ENCODE measurements around the gene METTL21C. TPM values are rescaled to one million over a fixed set of nuclear protein-coding genes. Genes with fewer than 3 reads are reported as not detected.

METTL21C gene
- total and polyA plus RNA-seq, 5 donors from 2014 or later: not detected

GRCh38 chr13:102683637-102684036 is 11.2 kb downstream of the METTL21C start:
- H3K4me3 Mint-ChIP-seq: no peak overlapping the region
- H3K27ac ChIP-seq (ENCODE audit: insufficient read depth, low read length, poor library complexity, severe bottlenecking): no peak overlapping the region
- peaks cover 5% of the 10 kb centered on the region for H3K36me3 Mint-ChIP-seq
- H3K4me1 ChIP-seq (ENCODE audit: control insufficient read depth, insufficient read depth, low read length, poor library complexity, severe bottlenecking): no peaks in the 10 kb centered on the region
- peaks cover 18 to 41% (median 30%) of the 10 kb centered on the region in 4 donors for H3K4me1 Mint-ChIP-seq
- peaks cover 15% of the 10 kb centered on the region for H3K36me3 ChIP-seq (ENCODE audit: control insufficient read depth, insufficient read depth, low read length)
- no peak overlapping the region for H3K27ac Mint-ChIP-seq
- no peak overlapping the region for H3K4me3 ChIP-seq (ENCODE audit: low read depth, low read length)
- no peaks in the 10 kb centered on the region for H3K9me3 Mint-ChIP-seq
- H3K27me3 ChIP-seq (ENCODE audit: control insufficient read depth, insufficient read depth, low read length): no peaks in the 10 kb centered on the region
- DNase-seq (no peak), ATAC-seq (ENCODE audit: low read depth in 2 of 2) (no peak)
- no peaks in the 10 kb centered on the region for H3K9me3 ChIP-seq (ENCODE audit: control insufficient read depth in 2 of 2, low read length in 2 of 2)
- no peaks in the 10 kb centered on the region for H3K27me3 Mint-ChIP-seq

GRCh38 chr13:102682727-102683126 is 12.1 kb downstream of the METTL21C start:
- Histone ChIP-seq H3K27ac (ENCODE audit: insufficient read depth, low read length, poor library complexity, severe bottlenecking) (no peak overlapping the region), H3K36me3 (ENCODE audit: control insufficient read depth, insufficient read depth, low read length) (peaks cover 24% of the 10 kb centered on the region), H3K9me3 (ENCODE audit: control insufficient read depth in 2 of 2, low read length in 2 of 2) (no peaks in the 10 kb centered on the region), H3K4me1 (ENCODE audit: control insufficient read depth, insufficient read depth, low read length, poor library complexity, severe bottlenecking) (no peaks in the 10 kb centered on the region), H3K27me3 (ENCODE audit: control insufficient read depth, insufficient read depth, low read length) (no peaks in the 10 kb centered on the region), H3K4me3 (ENCODE audit: low read depth, low read length) (no peak overlapping the region)
- Mint-ChIP-seq H3K27me3 (no peaks in the 10 kb centered on the region), H3K4me1 (peaks cover 18 to 38% (median 29%) of the 10 kb centered on the region in 4 donors), H3K9me3 (peaks cover 0 to under 1% (median 0%) of the 10 kb centered on the region in 7 donors), H3K36me3 (peaks cover 7% of the 10 kb centered on the region), H3K4me3 (no peak overlapping the region), H3K27ac (peak overlapping the region in 2 of 3 donors; percentile 4 to 22)
- DNase-seq (no peak), ATAC-seq (ENCODE audit: low read depth in 2 of 2) (no peak)

- H3K27ac Mint-ChIP-seq: peak overlapping the region in 1 of 3 donors; percentile 79
- H3K27ac ChIP-seq (ENCODE audit: insufficient read depth, low read length, poor library complexity, severe bottlenecking): no peak overlapping the region
- no peak overlapping the region for H3K4me3 Mint-ChIP-seq
- ATAC-seq (ENCODE audit: low read depth in 2 of 2): no peak
- H3K4me1 Mint-ChIP-seq: peaks cover 23 to 38% (median 28%) of the 10 kb centered on the region in 4 donors
- no peak for DNase-seq
- no peaks in the 10 kb centered on the region for H3K27me3 ChIP-seq (ENCODE audit: control insufficient read depth, insufficient read depth, low read length)
- H3K36me3 Mint-ChIP-seq: peaks cover 12% of the 10 kb centered on the region
- no peaks in the 10 kb centered on the region for H3K4me1 ChIP-seq (ENCODE audit: control insufficient read depth, insufficient read depth, low read length, poor library complexity, severe bottlenecking)
- H3K27me3 Mint-ChIP-seq: no peaks in the 10 kb centered on the region
- H3K36me3 ChIP-seq (ENCODE audit: control insufficient read depth, insufficient read depth, low read length): peaks cover 29% of the 10 kb centered on the region
- peaks cover 0 to 1% (median 0%) of the 10 kb centered on the region in 7 donors for H3K9me3 Mint-ChIP-seq
- H3K4me3 ChIP-seq (ENCODE audit: low read depth, low read length): no peak overlapping the region
- H3K9me3 ChIP-seq (ENCODE audit: control insufficient read depth in 2 of 2, low read length in 2 of 2): no peaks in the 10 kb centered on the region
Observed at GRCh38 chr13:102682211-102682610, 12.6 kb downstream of the METTL21C start.

- Mint-ChIP-seq H3K4me3 (no peak overlapping the region), H3K27me3 (no peaks in the 10 kb centered on the region)
Observed at GRCh38 chr13:102680842-102681740, 13.8 kb downstream of the METTL21C start.

GRCh38 chr13:102680133-102680717 is 14.6 kb downstream of the METTL21C start:
- no peak for ATAC-seq (ENCODE audit: low read depth in 2 of 2)
- Histone ChIP-seq H3K4me3 (ENCODE audit: low read depth, low read length) (no peak overlapping the region), H3K4me1 (ENCODE audit: control insufficient read depth, insufficient read depth, low read length, poor library complexity, severe bottlenecking) (no peaks in the 10 kb centered on the region), H3K27me3 (ENCODE audit: control insufficient read depth, insufficient read depth, low read length) (no peaks in the 10 kb centered on the region), H3K27ac (ENCODE audit: insufficient read depth, low read length, poor library complexity, severe bottlenecking) (no peak overlapping the region), H3K9me3 (ENCODE audit: control insufficient read depth in 2 of 2, low read length in 2 of 2) (no peaks in the 10 kb centered on the region), H3K36me3 (ENCODE audit: control insufficient read depth, insufficient read depth, low read length) (peaks cover 49% of the 10 kb centered on the region)
- H3K36me3 Mint-ChIP-seq: peaks cover 23% of the 10 kb centered on the region
- H3K4me1 Mint-ChIP-seq: peaks cover 17 to 32% (median 24%) of the 10 kb centered on the region in 4 donors
- H3K9me3 Mint-ChIP-seq: peaks cover 0 to 1% (median 0%) of the 10 kb centered on the region in 7 donors
- peak overlapping the region in 2 of 3 donors; percentile 72 to 90 for H3K27ac Mint-ChIP-seq
- no peak overlapping the region for H3K4me3 Mint-ChIP-seq
- DNase-seq: no peak
- no peaks in the 10 kb centered on the region for H3K27me3 Mint-ChIP-seq

More at GRCh38 chr13:102680842-102681740, 13.8 kb downstream of the METTL21C start:
- DNase-seq (peak in 2 of 3 donors; percentile 13 to 42), ATAC-seq (ENCODE audit: low read depth in 2 of 2) (peak; percentile 84 to 85)
- Histone ChIP-seq H3K4me1 (ENCODE audit: control insufficient read depth, insufficient read depth, low read length, poor library complexity, severe bottlenecking) (no peaks in the 10 kb centered on the region), H3K9me3 (ENCODE audit: control insufficient read depth in 2 of 2, low read length in 2 of 2) (no peaks in the 10 kb centered on the region), H3K4me3 (ENCODE audit: low read depth, low read length) (no peak overlapping the region), H3K36me3 (ENCODE audit: control insufficient read depth, insufficient read depth, low read length) (peaks cover 40% of the 10 kb centered on the region), H3K27me3 (ENCODE audit: control insufficient read depth, insufficient read depth, low read length) (no peaks in the 10 kb centered on the region), H3K27ac (ENCODE audit: insufficient read depth, low read length, poor library complexity, severe bottlenecking) (peak overlapping the region; percentile 30)
- H3K4me1 Mint-ChIP-seq: peaks cover 19 to 32% (median 27%) of the 10 kb centered on the region in 4 donors
- peaks cover 0 to 1% (median 0%) of the 10 kb centered on the region in 7 donors for H3K9me3 Mint-ChIP-seq
- peaks cover 20% of the 10 kb centered on the region for H3K36me3 Mint-ChIP-seq
- H3K27ac Mint-ChIP-seq: peak overlapping the region; percentile 56 to 91 (median 72)

- Histone ChIP-seq H3K9me3 (ENCODE audit: control insufficient read depth in 2 of 2, low read length in 2 of 2) (no peaks in the 10 kb centered on the region), H3K27ac (ENCODE audit: insufficient read depth, low read length, poor library complexity, severe bottlenecking) (no peak overlapping the region), H3K36me3 (ENCODE audit: control insufficient read depth, insufficient read depth, low read length) (peaks cover 55% of the 10 kb centered on the region), H3K4me1 (ENCODE audit: control insufficient read depth, insufficient read depth, low read length, poor library complexity, severe bottlenecking) (no peaks in the 10 kb centered on the region), H3K4me3 (ENCODE audit: low read depth, low read length) (no peak overlapping the region), H3K27me3 (ENCODE audit: control insufficient read depth, insufficient read depth, low read length) (no peaks in the 10 kb centered on the region)
- H3K9me3 Mint-ChIP-seq: peaks cover 0 to 1% (median 0%) of the 10 kb centered on the region in 7 donors
- no peak overlapping the region for H3K4me3 Mint-ChIP-seq
- peaks cover 17 to 32% (median 21%) of the 10 kb centered on the region in 4 donors for H3K4me1 Mint-ChIP-seq
- peaks cover 23% of the 10 kb centered on the region for H3K36me3 Mint-ChIP-seq
- DNase-seq (no peak), ATAC-seq (ENCODE audit: low read depth in 2 of 2) (no peak)
- H3K27me3 Mint-ChIP-seq: no peaks in the 10 kb centered on the region
- H3K27ac Mint-ChIP-seq: peak overlapping the region in 2 of 3 donors; percentile 70 to 72
Observed at GRCh38 chr13:102679449-102680132, 15.3 kb downstream of the METTL21C start.

- no peaks in the 10 kb centered on the region for H3K27me3 ChIP-seq (ENCODE audit: control insufficient read depth, insufficient read depth, low read length)
- peaks cover 66% of the 10 kb centered on the region for H3K36me3 ChIP-seq (ENCODE audit: control insufficient read depth, insufficient read depth, low read length)
- H3K27ac Mint-ChIP-seq: no peak overlapping the region
- H3K36me3 Mint-ChIP-seq: peaks cover 30% of the 10 kb centered on the region
- DNase-seq (no peak), ATAC-seq (ENCODE audit: low read depth in 2 of 2) (no peak)
- H3K4me3 Mint-ChIP-seq: no peak overlapping the region
- no peak overlapping the region for H3K4me3 ChIP-seq (ENCODE audit: low read depth, low read length)
- peaks cover 0 to 1% (median 0%) of the 10 kb centered on the region in 7 donors for H3K9me3 Mint-ChIP-seq
- H3K9me3 ChIP-seq (ENCODE audit: control insufficient read depth in 2 of 2, low read length in 2 of 2): no peaks in the 10 kb centered on the region
- H3K4me1 Mint-ChIP-seq: peaks cover 17 to 30% (median 21%) of the 10 kb centered on the region in 4 donors
- H3K4me1 ChIP-seq (ENCODE audit: control insufficient read depth, insufficient read depth, low read length, poor library complexity, severe bottlenecking): no peaks in the 10 kb centered on the region
- no peaks in the 10 kb centered on the region for H3K27me3 Mint-ChIP-seq
- no peak overlapping the region for H3K27ac ChIP-seq (ENCODE audit: insufficient read depth, low read length, poor library complexity, severe bottlenecking)
Observed at GRCh38 chr13:102678339-102679107, 16.3 kb downstream of the METTL21C start.

Measured in CD4-positive, CD25-positive, alpha-beta regulatory T cell (primary cell).